Uterus (tissue), 2 donors: ENCODE data around the gene FOXD4L1.
"Not testable (repeated sequence)": the region's sequence is repeated elsewhere in the genome, so short reads cannot be mapped to it uniquely, and the experiment has no call there.

Source experiments
- CTCF ChIP-seq, 4 experiments: fragments of 200-600 bp in 2 of 4; fragments of 450-650 bp in 2 of 4; sonication (generic) in 2 of 4; IDR thresholded peaks; one replicate each; pipeline ENCODE4 v1.5.1; 2016 to 2019; ENCODE audit warnings: antibody characterized with exemption in 4 of 4, mild to moderate bottlenecking in 2 of 4, moderate library complexity in 1 of 4
- POLR2A ChIP-seq, 2 donors: fragments of 450-650 bp; IDR thresholded peaks; one replicate each; pipeline ENCODE4 v1.6.1; 2016; ENCODE audit warnings: antibody characterized with exemption in 2 of 2, mild to moderate bottlenecking in 1 of 2, moderate library complexity in 1 of 2

GRCh38 chr2:113515457-113515856 is 17.0 kb downstream of the FOXD4L1 start:
- not testable (repeated sequence) for TF ChIP-seq CTCF, POLR2A (IDR thresholded peaks at IDR 0.05)
